OCI-LY3 (cell line): Measurements from ENCODE around the gene TTC29.

ENCODE experiments used
- CTCF ChIP-seq: fragments of 200-600, 300-600 bp; sonication (generic); IDR thresholded peaks from 2 replicates; pipeline ENCODE4 v1.5.1; 2014; ENCODE audit warnings: antibody characterized with exemption, low read length, low read depth
- EZH2phosphoT487 ChIP-seq: fragments of 200-600 bp; shearing (Covaris generic); IDR thresholded peaks from 2 replicates; pipeline ENCODE4 v1.6.1; 2018; ENCODE audit warnings: antibody characterized with exemption, mixed run types, low read depth

GRCh38 chr4:146952896-146953295 is 7.2 kb upstream of the TTC29 start:
- TF ChIP-seq CTCF (no peak), EZH2phosphoT487 (no peak)
